CD8-positive, alpha-beta memory T cell (primary cell): ENCODE measurements around the gene BCCIP. TPM values are rescaled to one million over a fixed set of nuclear protein-coding genes. Genes with fewer than 3 reads are reported as not detected.

ENCODE experiments used
- CTCF ChIA-PET: fragments of 350-600 bp; sonication (Branson Sonifier 250); formaldehyde crosslinking; loops from one replicate; lab custom pipeline; 2021; ENCODE audit warnings: antibody characterized with exemption; lab: Charles Lee
- POLR2A ChIA-PET: fragments of 350-600 bp; sonication (Branson Sonifier 250); formaldehyde crosslinking; loops from one replicate; lab custom pipeline; 2021; ENCODE audit warnings: antibody characterized with exemption; lab: Charles Lee
- DNase-seq, 5 donors: peaks; one replicate each; pipeline versions ENCODE4 v3.0.0 to v3.0.0-alpha.2; 2020 to 2022; ENCODE audit warnings: mixed read lengths in 1 of 5
- H3K27ac ChIP-seq: one replicate; pipeline ENCODE4 v1.7.0; 2013; ENCODE audit warnings: low read depth, mild to moderate bottlenecking, low read length, moderate library complexity
- H3K27me3 ChIP-seq: 2 replicates; pipeline ENCODE4 v1.7.0; 2013; ENCODE audit warnings: low read length, mild to moderate bottlenecking; ENCODE audit not compliant: insufficient read depth, poor library complexity, severe bottlenecking
- H3K36me3 ChIP-seq: 2 replicates; pipeline ENCODE4 v1.7.0; 2013; ENCODE audit warnings: mild to moderate bottlenecking, low read length, moderate library complexity; ENCODE audit not compliant: insufficient read depth
- H3K4me1 ChIP-seq: 2 replicates; pipeline ENCODE4 v1.7.0; 2013; ENCODE audit warnings: mild to moderate bottlenecking, low read length, moderate library complexity; ENCODE audit not compliant: insufficient read depth
- H3K4me3 ChIP-seq: 2 replicates; pipeline ENCODE4 v1.7.0; 2013; ENCODE audit warnings: mild to moderate bottlenecking, low read length
- H3K9me3 ChIP-seq: 2 replicates; pipeline ENCODE4 v1.7.0; 2013; ENCODE audit warnings: mild to moderate bottlenecking, low read length
- H3K27ac Mint-ChIP-seq, 8 donors: one replicate each; pipeline ENCODE4 v1.8.0; 2020 to 2021; ENCODE audit warnings: mixed read lengths in 8 of 8, mild to moderate bottlenecking in 6 of 8, inconsistent platforms in 3 of 8, moderate library complexity in 3 of 8
- H3K27me3 Mint-ChIP-seq, 2 donors: one replicate each; pipeline ENCODE4 v1.8.0; 2020 to 2021; ENCODE audit warnings: mixed read lengths in 2 of 2, mild to moderate bottlenecking in 1 of 2, moderate library complexity in 1 of 2
- H3K36me3 Mint-ChIP-seq, 3 donors: one replicate each; pipeline ENCODE4 v1.8.0; 2020 to 2021; ENCODE audit warnings: mixed read lengths in 3 of 3, inconsistent platforms in 1 of 3, mild to moderate bottlenecking in 1 of 3
- H3K4me1 Mint-ChIP-seq, 3 donors: one replicate each; pipeline ENCODE4 v1.8.0; 2020 to 2021; ENCODE audit warnings: mixed read lengths in 3 of 3, inconsistent platforms in 1 of 3, mild to moderate bottlenecking in 1 of 3
- H3K4me3 Mint-ChIP-seq, 7 donors: one replicate each; pipeline ENCODE4 v1.8.0; 2020 to 2021; ENCODE audit warnings: mixed read lengths in 7 of 7, mild to moderate bottlenecking in 6 of 7, moderate library complexity in 4 of 7, inconsistent platforms in 2 of 7
- H3K9me3 Mint-ChIP-seq, 5 donors: one replicate each; pipeline ENCODE4 v1.8.0; 2020 to 2022; ENCODE audit warnings: mixed read lengths in 5 of 5, mild to moderate bottlenecking in 3 of 5, moderate library complexity in 2 of 5, inconsistent platforms in 1 of 5
- polyA plus RNA-seq: library from polyadenylated mRNA; unstranded; fragments of 300-500 nt; fragmentation: Illumina TruSeq; gene quantifications from one replicate; pipeline ENCODE4 v1.2.3, GENCODE V29; 2021
- total RNA-seq, 2 experiments: library from RNA; stranded (reverse); gene quantifications; one replicate each; pipeline ENCODE4 v1.2.3, GENCODE V29; 2021

Gene BCCIP
- total and polyA plus RNA-seq, 3 experiments from 2014 or later: 84.4 to 130 (median 129) TPM

DNA sequence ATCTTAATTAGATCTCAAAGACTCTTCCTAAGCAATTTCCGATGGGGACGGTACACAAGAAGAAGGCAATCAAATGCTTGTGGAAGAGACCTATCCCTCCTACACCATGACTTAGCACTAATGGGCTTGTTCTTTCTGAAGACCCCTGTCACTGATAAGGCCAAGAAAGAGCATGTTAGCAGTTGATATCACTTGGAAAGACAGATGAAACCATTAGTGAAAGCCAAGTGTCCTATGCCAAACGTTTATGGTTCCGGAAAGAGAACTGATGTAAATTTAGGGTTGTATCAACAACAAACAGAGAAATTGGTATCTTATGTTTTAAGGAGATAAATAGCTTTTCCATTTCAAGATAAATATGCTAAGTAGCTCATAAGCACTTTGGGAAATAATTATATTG lies 6.8 kb upstream of the BCCIP start:
- Mint-ChIP-seq H3K36me3 (peaks cover 15 to 38% (median 18%) of the 10 kb centered on the region in 3 donors), H3K9me3 (no peaks in the 10 kb centered on the region), H3K4me3 (no peak overlapping the region), H3K4me1 (peaks cover 9 to 29% (median 16%) of the 10 kb centered on the region in 3 donors), H3K27ac (no peak overlapping the region), H3K27me3 (no peaks in the 10 kb centered on the region)
- no peaks in the 10 kb centered on the region for H3K9me3 ChIP-seq
- ChIA-PET CTCF (no interaction called here), POLR2A (interaction anchor here (0.6 kb wide), 2 partner anchors 9 to 21 kb away, joined by 3 to 4 read pairs; no protein-coding TSS in a partner anchor)
- peaks cover 4% of the 10 kb centered on the region for H3K36me3 ChIP-seq
- no peak overlapping the region for H3K4me3 ChIP-seq
- no peak overlapping the region for H3K27ac ChIP-seq
- no peak for DNase-seq
- no peaks in the 10 kb centered on the region for H3K27me3 ChIP-seq
- peaks cover 11% of the 10 kb centered on the region for H3K4me1 ChIP-seq

- Histone ChIP-seq H3K27me3 (no peaks in the 10 kb centered on the region), H3K27ac (no peak overlapping the region), H3K4me1 (peaks cover 17% of the 10 kb centered on the region), H3K4me3 (no peak overlapping the region), H3K9me3 (no peaks in the 10 kb centered on the region), H3K36me3 (peaks cover 4% of the 10 kb centered on the region)
- POLR2A ChIA-PET: no interaction called here
- H3K27ac Mint-ChIP-seq: peak overlapping the region in 1 of 8 donors; percentile 24
- peaks cover 15 to 35% (median 18%) of the 10 kb centered on the region in 3 donors for H3K36me3 Mint-ChIP-seq
- CTCF ChIA-PET: no interaction called here
- H3K4me3 Mint-ChIP-seq: no peak overlapping the region
- H3K4me1 Mint-ChIP-seq: peaks cover 17 to 38% (median 21%) of the 10 kb centered on the region in 3 donors
- no peaks in the 10 kb centered on the region for H3K27me3 Mint-ChIP-seq
- no peak for DNase-seq
- no peaks in the 10 kb centered on the region for H3K9me3 Mint-ChIP-seq
These were observed 5.9 kb upstream of the BCCIP start for GRCh38 chr10:125817337-125817946.

DNA sequence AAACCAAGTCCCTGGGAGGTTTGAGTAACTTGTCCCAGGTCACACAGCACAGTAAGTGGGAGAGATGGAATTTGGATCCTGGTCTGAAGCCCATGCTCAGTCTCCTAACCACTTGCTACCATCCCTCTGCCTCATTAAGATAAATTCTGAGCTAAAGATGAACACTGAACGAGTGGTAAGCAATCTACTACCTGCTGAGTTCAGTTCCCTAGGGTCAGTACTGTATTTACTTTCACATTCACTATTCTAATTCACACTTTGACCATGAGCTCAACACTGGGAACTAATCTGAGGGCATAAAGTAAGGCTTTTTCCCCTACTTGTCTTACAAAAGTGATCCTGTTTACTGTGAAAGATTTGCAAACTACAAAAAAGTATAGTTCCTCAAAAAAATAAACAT lies 2.6 kb upstream of the BCCIP start:
- Histone ChIP-seq H3K4me3 (no peak overlapping the region), H3K27ac (no peak overlapping the region), H3K27me3 (no peaks in the 10 kb centered on the region), H3K36me3 (no peaks in the 10 kb centered on the region), H3K9me3 (no peaks in the 10 kb centered on the region), H3K4me1 (peaks cover 37% of the 10 kb centered on the region)
- Mint-ChIP-seq H3K4me3 (peak overlapping the region in 4 of 7 donors; percentile 2 to 87 (median 57)), H3K27me3 (no peaks in the 10 kb centered on the region), H3K4me1 (peaks cover 17 to 38% (median 21%) of the 10 kb centered on the region in 3 donors), H3K9me3 (no peaks in the 10 kb centered on the region), H3K27ac (peak overlapping the region in 4 of 8 donors; percentile 14 to 84 (median 45)), H3K36me3 (peaks cover 0 to 4% (median 3%) of the 10 kb centered on the region in 3 donors)
- no peak for DNase-seq
- ChIA-PET POLR2A (no interaction called here), CTCF (no interaction called here)

- H3K4me3 ChIP-seq: peak overlapping the region; percentile 86
- Mint-ChIP-seq H3K9me3 (no peaks in the 10 kb centered on the region), H3K27ac (no peak overlapping the region), H3K4me1 (peaks cover 26 to 31% (median 30%) of the 10 kb centered on the region in 3 donors), H3K4me3 (no peak overlapping the region), H3K27me3 (no peaks in the 10 kb centered on the region), H3K36me3 (peaks cover 5 to 27% (median 9%) of the 10 kb centered on the region in 3 donors)
- ChIA-PET POLR2A (interaction anchor here (1.0 to 1.7 kb wide), 3 partner anchors 12 to 104 kb away, joined by 4 to 9 read pairs (median 5); partner anchors contain the start of gene EDRF1), CTCF (interaction anchor here (0.8 to 1.0 kb wide), 2 partner anchors 28 to 104 kb away, joined by 3 read pairs; partner anchors contain the start of gene EDRF1)
- no peaks in the 10 kb centered on the region for H3K9me3 ChIP-seq
- peaks cover 17% of the 10 kb centered on the region for H3K36me3 ChIP-seq
- no peaks in the 10 kb centered on the region for H3K27me3 ChIP-seq
- H3K27ac ChIP-seq: peak overlapping the region; percentile 89
- H3K4me1 ChIP-seq: peaks cover 43% of the 10 kb centered on the region
- DNase-seq: no peak
These were observed 411 bp downstream of the BCCIP start for GRCh38 chr10:125823663-125824251.

- ChIA-PET CTCF (no interaction called here), POLR2A (interaction anchor here (0.6 kb wide), 1 partner anchor 8 kb away, joined by 3 read pairs; no protein-coding TSS in a partner anchor)
- no peak overlapping the region for H3K27ac Mint-ChIP-seq
- Histone ChIP-seq H3K4me1 (peaks cover 43% of the 10 kb centered on the region), H3K27me3 (no peaks in the 10 kb centered on the region), H3K4me3 (peak overlapping the region; percentile 86), H3K27ac (no peak overlapping the region), H3K9me3 (no peaks in the 10 kb centered on the region), H3K36me3 (peaks cover 27% of the 10 kb centered on the region)
- H3K4me3 Mint-ChIP-seq: no peak overlapping the region
- H3K9me3 Mint-ChIP-seq: no peaks in the 10 kb centered on the region
- peaks cover 26 to 37% (median 37%) of the 10 kb centered on the region in 3 donors for H3K4me1 Mint-ChIP-seq
- no peak for DNase-seq
- H3K36me3 Mint-ChIP-seq: peaks cover 5 to 37% (median 11%) of the 10 kb centered on the region in 3 donors
- no peaks in the 10 kb centered on the region for H3K27me3 Mint-ChIP-seq
These were observed 1.4 kb downstream of the BCCIP start for GRCh38 chr10:125824736-125825135.

DNA sequence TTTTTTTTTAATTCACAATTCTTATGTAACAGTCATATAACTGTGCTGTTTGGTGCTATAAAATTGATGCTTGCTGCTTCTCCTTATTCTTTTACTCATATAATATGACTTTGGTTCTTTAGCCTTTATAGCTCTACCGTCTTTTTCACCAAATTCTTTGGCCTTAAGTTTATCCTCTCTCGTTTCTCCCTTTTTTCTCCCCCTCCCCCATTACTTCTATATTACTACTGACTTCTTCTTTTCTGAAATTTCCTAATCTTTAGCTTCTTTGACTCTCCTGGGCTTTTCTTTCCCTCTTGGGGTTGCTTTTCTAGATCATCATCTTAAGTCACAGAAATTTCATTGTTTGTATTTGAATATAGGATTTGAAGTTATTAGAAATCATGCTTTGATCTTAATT lies 3.8 kb downstream of the BCCIP start:
- Histone ChIP-seq H3K27me3 (no peaks in the 10 kb centered on the region), H3K4me1 (peaks cover 27% of the 10 kb centered on the region), H3K4me3 (no peak overlapping the region), H3K9me3 (no peaks in the 10 kb centered on the region), H3K36me3 (peaks cover 44% of the 10 kb centered on the region), H3K27ac (no peak overlapping the region)
- Mint-ChIP-seq H3K27ac (peak overlapping the region in 6 of 8 donors; percentile 42 to 89 (median 64)), H3K27me3 (no peaks in the 10 kb centered on the region), H3K4me3 (peak overlapping the region in 1 of 7 donors; percentile 67), H3K9me3 (no peaks in the 10 kb centered on the region), H3K36me3 (peaks cover 5 to 57% (median 13%) of the 10 kb centered on the region in 3 donors), H3K4me1 (peaks cover 7 to 22% (median 17%) of the 10 kb centered on the region in 3 donors)
- CTCF ChIA-PET: no interaction called here
- POLR2A ChIA-PET: no interaction called here
- no peak for DNase-seq

GRCh38 chr10:125828311-125828710 lies 5.0 kb downstream of the BCCIP start:
- ChIA-PET POLR2A (interaction anchor here (0.6 kb wide), 1 partner anchor 8 kb away, joined by 3 read pairs; no protein-coding TSS in a partner anchor), CTCF (no interaction called here)
- no peak overlapping the region for H3K4me3 Mint-ChIP-seq

GRCh38 chr10:125836746-125837145 lies 13.4 kb downstream of the BCCIP start:
- Mint-ChIP-seq H3K4me3 (no peak overlapping the region), H3K4me1 (no peaks in the 10 kb centered on the region), H3K27me3 (no peaks in the 10 kb centered on the region), H3K36me3 (peaks cover 0 to 83% (median 28%) of the 10 kb centered on the region in 3 donors), H3K27ac (peak overlapping the region in 1 of 8 donors; percentile 77), H3K9me3 (no peaks in the 10 kb centered on the region)
- no peak overlapping the region for H3K27ac ChIP-seq
- peaks cover 37% of the 10 kb centered on the region for H3K36me3 ChIP-seq
- no peaks in the 10 kb centered on the region for H3K4me1 ChIP-seq
- no peaks in the 10 kb centered on the region for H3K27me3 ChIP-seq
- POLR2A ChIA-PET: interaction anchor here (0.5 to 1.4 kb wide), 2 partner anchors 9 to 14 kb away, joined by 3 to 4 read pairs; partner anchors contain the start of genes BCCIP and UROS
- CTCF ChIA-PET: no interaction called here
- H3K4me3 ChIP-seq: no peak overlapping the region
- DNase-seq: no peak
- no peaks in the 10 kb centered on the region for H3K9me3 ChIP-seq

More at GRCh38 chr10:125828311-125828710, 5.0 kb downstream of the BCCIP start:
- H3K4me1 ChIP-seq: peaks cover 26% of the 10 kb centered on the region
- no peak overlapping the region for H3K27ac ChIP-seq
- H3K27ac Mint-ChIP-seq: peak overlapping the region in 4 of 8 donors; percentile 4 to 71 (median 38)
- H3K36me3 ChIP-seq: peaks cover 54% of the 10 kb centered on the region
- no peak for DNase-seq
- H3K9me3 ChIP-seq: no peaks in the 10 kb centered on the region
- peaks cover 5 to 67% (median 13%) of the 10 kb centered on the region in 3 donors for H3K36me3 Mint-ChIP-seq
- peaks cover 7 to 20% (median 14%) of the 10 kb centered on the region in 3 donors for H3K4me1 Mint-ChIP-seq
- H3K9me3 Mint-ChIP-seq: no peaks in the 10 kb centered on the region
- H3K27me3 Mint-ChIP-seq: no peaks in the 10 kb centered on the region
- no peaks in the 10 kb centered on the region for H3K27me3 ChIP-seq
- no peak overlapping the region for H3K4me3 ChIP-seq
